NCI-H1417 treated with DMSO at 0.1 percent for 48 hours (cell line): ENCODE measurements around the gene TJP1.
"Not testable (repeated sequence)": the region's sequence is repeated elsewhere in the genome, so short reads cannot be mapped to it uniquely, and the experiment has no call there.

ENCODE experiments used
- DNase-seq: peaks from one replicate; lab custom pipeline; 2025; lab: John Stamatoyannopoulos, UW

The TJP1 gene

DNA sequence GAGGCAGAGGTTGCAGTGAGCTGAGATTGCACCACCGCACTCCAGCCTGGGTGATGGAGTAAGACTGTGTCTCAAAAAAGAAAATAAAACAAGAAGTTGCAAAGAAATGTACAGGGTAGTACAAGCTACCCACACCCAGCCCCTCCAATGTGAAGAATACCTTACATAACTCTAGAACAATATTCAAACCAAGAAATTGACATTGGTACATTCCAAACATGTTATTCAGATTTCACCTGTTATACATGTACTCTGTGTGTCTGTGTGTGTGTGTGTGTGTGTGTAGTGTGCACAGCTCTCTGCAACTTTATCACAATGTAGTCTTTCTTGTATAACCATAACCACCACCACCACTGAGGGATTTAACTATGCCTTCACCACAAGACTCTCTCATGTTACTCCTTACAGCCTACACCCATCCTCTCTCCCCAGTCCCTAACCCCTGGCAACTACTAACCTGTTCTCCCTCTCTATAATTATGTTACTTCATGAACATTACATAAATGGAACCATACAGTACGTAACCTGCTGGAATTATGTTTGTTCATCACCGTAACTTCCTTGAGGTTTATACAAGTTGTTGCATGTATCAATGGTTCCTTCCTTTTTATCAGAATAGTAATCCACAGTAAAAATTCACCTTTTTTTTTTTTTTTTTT lies 16.2 kb upstream of the TJP1 start:
- no peak for DNase-seq

DNA sequence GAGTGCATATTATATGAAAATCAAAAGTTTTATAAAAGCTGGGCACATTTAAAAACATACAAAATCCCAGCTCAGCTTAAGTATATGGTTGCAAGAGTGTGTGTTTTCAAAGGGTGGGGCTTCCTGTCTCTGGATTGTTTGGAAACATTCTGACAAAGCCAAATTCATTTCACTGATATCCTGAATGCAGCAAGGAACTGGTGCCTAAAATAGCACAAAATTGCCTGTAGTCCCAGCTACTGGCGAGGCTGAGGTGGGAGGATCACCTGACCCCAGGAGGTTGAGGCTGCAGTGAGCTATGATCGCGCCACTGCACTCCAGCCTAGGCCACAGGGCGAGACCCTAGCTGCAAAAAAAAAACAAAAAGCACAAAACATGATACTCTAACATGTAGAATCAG lies 13.0 kb upstream of the TJP1 start:
- DNase-seq = no peak

DNA sequence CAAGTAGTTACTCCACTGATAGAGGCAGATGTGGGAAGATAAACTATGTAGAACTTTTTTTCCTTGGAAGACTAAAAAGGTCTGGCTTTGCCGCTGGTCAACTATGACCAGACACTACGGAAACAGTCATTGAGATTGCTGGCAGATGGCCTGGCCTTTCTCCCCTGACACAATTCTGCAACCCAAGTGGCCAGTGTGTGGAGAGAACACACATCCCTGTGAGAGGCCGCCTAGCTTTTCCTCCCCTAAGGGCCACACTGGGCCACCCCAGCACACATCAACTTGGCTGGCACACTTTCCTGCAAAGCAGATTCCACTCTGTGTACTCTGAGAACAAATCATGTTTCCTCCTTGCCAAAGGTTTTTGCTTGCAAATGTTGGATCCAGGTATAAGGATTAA lies 10.4 kb upstream of the TJP1 start:
- DNase-seq = no peak

- DNase-seq = no peak
Observed at GRCh38 chr15:29826908-29827820, 4.9 kb upstream of the TJP1 start.

DNA sequence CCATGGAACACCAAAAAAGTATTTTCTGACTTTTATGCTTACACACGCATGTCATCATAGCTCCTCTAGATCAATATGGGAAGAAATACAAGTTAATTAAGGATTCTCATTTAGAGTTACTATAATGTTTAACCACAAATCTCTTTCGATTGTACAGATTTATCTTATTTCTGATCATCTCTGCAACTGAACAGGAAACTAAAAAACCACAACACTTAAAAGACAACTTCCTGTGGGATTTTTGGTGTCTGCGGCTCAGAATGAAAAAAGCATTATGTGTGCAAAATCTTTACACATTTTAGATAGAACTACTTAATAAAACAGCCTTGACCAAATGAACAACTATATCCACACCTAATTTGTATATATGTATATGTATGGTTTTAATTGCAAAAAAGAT lies 3.0 kb upstream of the TJP1 start:
- no peak for DNase-seq

DNA sequence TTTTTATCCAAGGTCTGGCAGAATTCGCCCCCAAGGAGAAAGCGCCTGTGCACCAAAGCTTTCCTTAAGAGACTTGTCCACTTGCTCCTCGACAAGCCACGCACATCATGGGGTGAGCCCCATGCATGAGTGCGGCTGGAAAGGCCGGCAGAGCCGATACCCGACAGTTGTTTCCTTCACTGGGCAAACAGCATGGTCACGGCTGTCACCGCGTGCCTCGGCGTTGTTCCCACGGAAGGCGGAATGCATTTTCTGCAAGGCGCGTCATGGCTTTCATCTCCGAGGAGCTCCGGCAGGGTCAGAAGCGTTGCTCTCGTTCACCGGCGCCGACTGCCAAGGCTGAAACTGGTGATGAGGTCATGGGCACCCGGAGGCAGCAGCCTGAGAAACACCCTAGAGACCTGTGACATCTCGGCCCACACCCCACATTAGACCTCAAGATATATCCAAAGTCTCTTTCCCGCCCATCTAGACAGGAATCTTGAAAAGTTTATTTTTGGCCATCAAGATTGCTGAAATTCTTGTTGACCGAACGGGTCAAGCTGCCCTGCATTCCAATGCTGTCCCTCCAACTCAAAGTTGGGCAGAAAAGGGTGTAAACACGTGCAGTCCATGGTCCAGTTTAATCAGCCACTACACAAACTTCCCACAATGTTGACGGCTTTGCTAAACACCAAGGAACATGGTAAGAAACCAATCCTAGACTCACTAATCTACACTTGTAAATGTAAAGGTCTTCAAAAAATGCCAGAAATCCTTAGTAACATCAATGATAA lies 604 bp upstream of the TJP1 start:
- DNase-seq = peak; percentile 56

DNA sequence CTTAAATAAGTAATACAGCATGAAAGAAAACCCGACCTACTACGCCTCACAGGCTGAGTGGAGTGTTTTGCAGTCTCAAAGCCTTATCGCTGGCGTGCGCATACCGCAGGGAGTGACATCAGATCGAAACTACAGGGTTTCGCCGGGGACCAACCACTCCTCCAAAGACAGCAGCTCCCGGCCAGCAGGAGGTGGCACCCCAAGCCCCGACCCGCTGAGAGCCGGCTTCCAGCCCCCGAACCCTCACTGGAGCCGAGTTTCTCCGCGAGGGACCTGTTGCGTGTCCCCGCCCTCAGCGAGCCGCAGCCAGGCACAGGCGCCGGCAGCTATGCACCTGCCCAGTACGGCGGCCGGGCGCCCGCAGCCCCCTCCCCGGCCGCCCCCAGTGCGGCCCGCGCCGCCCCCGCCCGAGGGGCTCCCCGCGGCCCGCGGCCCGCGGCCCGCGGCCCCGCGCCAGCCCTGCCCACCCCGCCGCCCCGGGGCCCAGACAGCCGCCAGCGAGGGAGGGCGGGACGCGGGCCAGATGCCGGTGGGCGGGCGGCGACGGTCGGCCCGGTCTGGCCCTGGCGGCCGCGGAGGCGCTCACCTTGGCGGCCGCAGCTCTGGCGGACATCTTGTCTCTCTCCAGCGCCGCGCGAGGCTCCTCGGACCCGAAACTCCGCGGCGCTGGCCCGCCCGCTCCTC lies 710 bp downstream of the TJP1 start:
- peak; percentile 4 for DNase-seq

DNA sequence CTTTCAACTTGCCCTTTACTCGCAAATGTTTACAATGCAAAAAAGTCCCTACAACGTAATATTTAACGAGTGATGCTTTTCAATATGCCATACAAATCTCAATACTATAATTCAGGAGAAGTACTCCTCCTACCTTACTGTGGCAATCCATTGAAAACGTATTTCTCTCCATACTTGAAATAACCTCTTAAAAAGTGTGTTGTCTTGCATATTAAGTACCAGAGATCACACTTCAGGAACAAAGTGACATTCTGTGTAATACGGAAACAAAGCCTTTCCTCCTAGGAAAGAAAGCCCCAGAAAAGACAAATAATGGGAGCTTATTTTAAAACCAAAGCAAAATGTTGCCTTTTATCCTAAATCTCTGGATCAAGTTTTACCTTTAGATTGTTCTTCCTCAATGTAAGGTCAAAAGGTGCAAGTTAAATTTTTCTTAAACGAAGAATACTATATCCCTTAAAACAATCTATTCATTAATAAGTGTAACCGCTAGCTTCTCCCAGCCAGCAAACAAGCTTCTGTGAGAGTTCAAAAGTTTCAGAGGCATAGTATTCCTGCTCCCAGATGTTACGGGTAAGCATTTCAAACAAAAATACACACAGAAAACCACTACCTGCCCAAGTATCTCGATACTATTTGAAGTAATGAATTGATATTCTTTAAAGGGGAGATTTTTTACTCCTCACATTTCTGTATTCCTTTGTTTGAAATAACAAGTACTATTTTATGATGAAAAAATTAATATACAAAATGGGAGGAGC lies 1.7 kb downstream of the TJP1 start:
- no peak for DNase-seq

- no peak for DNase-seq
Observed at GRCh38 chr15:29819979-29820378, 2.3 kb downstream of the TJP1 start.

DNA sequence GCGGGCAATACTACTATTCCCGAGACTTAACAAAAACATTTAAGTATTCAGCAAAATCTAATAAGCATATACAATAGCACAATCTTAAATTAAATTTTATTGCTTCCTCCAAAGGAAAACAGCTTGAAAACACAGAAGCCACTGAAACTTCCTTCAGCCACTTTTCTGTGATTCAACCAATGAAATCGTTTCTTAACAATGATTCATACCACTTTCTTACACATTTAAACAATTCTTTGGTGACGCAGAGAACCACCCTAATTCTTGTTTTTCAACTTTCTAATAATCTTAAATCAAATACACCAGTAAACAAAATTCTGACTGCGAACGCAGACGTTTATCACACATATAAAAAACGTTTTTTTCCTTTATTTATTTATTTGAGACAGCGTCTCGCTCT lies 4.1 kb downstream of the TJP1 start:
- no peak for DNase-seq

DNA sequence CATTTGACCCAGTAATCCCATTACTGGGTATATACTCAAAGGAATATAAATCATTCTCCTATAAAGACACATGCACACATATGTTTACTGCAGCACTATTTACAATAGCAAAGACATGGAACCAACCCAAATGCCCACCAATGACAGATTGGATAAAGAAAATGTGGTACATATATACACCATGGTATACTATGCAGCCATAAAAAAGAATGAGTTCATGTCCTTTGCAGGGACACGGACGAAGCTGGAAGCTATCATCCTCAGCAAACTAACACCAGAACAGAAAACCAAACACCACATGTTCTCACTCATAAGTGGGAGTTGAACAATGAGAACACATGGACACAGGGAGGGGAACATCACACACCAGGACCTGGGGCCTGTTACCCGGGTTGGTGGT lies 4.8 kb downstream of the TJP1 start:
- DNase-seq = not testable (repeated sequence)

DNA sequence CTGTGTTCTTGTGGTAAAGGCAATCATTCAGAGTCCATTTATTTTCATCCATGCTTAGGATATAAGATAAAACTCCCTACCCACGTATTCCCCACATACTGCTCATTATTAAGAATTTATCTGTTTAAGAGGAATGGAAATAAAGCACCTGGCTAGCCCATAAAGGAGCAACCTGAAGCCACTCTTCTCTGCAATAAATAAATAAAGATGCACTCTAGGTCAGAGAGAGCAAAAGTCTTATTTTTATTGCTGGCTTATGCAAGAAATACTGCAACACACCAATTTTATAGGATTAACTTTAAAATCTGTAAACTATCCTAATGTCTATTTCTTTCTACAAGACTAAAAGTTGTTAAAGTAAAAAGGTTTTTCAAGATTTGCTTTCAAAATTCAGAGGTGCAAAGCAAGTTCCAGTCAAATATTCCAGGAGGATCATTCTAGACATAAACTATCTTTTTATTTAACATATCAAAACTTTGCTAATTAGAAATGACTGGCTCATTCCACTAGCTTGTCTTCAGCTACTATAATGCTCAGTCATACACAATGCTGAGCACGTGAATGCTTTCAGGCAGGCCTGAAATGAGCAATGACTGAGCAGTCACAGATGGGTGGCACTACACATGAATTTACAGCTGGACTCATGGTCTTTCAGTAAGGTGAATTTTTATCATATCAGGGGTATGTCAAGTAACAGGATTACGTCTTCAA lies 7.1 kb downstream of the TJP1 start:
- DNase-seq = no peak

- no peak for DNase-seq
Observed at GRCh38 chr15:29813009-29813408, 9.3 kb downstream of the TJP1 start.

DNA sequence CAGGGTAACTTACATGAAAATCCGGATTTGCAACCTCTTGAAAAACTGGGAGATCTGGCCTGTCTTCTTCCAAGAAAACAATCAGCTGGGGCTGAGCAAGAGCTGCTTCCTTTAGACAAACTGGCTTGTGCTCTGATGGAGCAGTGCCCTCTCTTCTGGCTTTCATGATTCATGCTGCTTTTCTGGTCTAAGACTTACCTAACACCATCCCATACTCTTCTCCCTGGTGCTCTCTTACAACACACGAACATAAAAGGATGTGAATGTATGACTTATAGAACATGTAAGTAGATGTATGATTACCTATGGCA lies 9.9 kb downstream of the TJP1 start:
- no peak for DNase-seq

DNA sequence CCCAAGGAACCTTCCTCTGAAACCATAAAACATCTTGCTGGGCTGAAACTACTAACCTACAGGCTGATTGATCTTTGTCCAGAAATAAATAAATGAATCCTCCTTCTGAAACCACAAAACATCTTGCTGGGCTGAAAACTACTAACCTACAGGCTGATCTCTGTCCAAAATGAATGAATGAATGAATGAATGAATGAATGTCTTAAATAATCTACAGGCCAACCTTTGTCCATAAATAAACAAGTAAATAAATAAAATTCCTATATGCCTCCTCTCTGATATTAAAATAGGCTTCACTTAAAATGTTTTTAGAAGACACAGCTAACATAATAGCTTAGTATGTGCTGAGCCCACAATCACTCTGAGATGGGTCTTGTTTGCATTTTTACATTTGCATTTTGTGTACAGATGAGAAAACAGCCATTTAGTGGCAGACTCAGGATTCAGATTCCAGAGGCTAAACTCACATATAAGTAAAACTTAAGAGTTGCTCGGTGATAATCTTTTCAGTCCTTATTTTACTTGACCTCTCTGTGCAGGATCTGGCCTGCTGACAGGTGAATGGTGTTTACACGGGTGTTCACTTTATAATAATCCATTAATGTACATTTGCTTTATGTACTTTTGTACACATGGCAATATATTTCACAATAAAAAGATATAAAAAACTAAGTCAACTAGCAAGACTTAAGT lies 10.4 kb downstream of the TJP1 start:
- no peak for DNase-seq

DNA sequence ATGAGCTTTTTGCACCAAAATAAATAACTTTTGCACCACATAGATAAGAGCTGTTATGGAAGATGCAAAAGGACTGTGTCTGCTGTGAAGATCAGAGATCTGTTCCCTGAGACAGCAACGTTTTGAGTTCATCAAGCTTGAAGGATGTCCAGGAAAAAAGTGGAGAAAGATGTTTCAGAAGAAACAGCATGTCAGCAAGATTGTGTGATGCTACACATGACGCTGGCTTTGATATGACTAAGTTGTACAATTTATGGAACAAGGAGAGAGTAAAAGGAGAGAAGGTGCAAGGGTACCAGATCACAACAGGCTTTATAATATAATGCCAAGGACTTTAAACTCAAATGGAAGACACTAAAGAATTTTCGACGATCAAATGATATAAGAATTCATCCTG lies 16.6 kb downstream of the TJP1 start:
- DNase-seq = no peak

GRCh38 chr15:29805043-29805707 lies 17.1 kb downstream of the TJP1 start:
- DNase-seq = no peak

DNA sequence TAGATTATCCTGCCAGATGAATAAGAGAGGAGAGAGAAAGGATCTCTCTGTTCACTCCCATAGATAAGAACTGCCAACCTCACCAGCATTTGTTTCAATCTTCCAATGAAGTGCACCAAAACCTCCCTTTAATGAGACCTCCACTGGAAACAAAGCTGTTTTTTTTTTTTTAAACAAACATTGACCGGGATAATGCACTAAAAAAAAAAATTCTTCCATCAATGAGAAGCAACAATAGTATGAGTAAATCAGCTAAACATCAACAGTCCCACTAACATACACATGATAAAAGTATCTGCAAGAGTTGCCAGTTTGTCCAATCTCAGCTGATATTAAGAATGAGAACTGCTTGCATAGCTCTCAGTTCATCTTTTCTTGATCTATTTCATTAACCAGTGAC lies 19.9 kb downstream of the TJP1 start:
- DNase-seq = no peak

DNA sequence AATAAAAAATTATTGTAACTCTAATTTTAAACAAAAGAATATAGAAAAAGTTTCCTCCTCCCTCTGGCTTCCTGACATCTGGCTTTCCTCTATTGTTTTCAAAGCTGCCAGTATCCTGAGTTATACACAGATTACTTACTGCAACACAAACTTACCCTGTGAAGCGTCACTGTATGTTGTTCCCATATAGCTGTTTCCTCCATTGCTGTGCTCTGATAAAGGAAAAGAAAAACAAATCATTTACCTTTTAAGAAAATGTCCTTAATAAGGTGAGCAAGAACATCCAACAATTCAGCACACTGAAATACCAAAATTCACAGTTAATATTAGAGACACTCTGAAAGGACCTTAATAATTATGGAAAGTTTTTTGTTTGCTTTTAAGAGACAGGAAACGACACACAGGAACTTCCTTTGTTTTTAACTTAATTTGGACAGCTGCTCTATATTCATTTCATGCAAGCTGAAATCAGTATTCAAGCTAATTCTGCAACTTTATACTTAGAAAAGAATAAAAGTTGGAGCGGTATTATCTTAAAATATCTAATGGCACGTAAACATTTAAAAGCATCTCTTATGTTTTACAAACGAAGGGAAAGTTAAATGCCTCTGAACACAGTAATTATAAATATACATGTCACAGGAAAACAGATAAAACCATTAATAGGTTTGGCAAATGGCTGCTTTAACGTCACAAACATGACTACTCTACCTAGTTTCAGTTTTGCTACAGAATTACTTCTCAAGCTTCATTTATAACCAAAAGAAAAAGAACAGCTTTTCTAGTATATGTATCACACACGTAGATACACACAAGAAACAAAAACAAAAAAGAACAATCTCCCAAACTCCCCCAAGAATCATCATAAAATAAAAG lies 21.5 kb downstream of the TJP1 start:
- no peak for DNase-seq
